Type B pancreatic cell (in vitro differentiated cells): ENCODE data around the gene ASXL1. TPM values are rescaled to one million over a fixed set of nuclear protein-coding genes. Genes with fewer than 3 reads are reported as not detected.

Experiments
- DNase-seq: peaks from one replicate; pipeline ENCODE4 v3.0.0; 2021; ENCODE audit warnings: mixed read lengths; ENCODE audit not compliant: unreplicated experiment; ENCODE audit errors: extremely low spot score
- H3K27ac Mint-ChIP-seq: 2 replicates; pipeline ENCODE4 v1.8.0; 2021; ENCODE audit warnings: mild to moderate bottlenecking, mixed read lengths
- H3K27me3 Mint-ChIP-seq: 2 replicates; pipeline ENCODE4 v1.8.0; 2021; ENCODE audit warnings: mixed read lengths
- H3K36me3 Mint-ChIP-seq: 2 replicates; pipeline ENCODE4 v1.8.0; 2021; ENCODE audit warnings: mixed read lengths
- H3K4me1 Mint-ChIP-seq: one replicate; pipeline ENCODE4 v1.8.0; 2021; ENCODE audit warnings: mixed read lengths; ENCODE audit not compliant: unreplicated experiment
- H3K4me3 Mint-ChIP-seq: 2 replicates; pipeline ENCODE4 v1.8.0; 2021; ENCODE audit warnings: mild to moderate bottlenecking, mixed read lengths
- H3K9me3 Mint-ChIP-seq: 2 replicates; pipeline ENCODE4 v1.8.0; 2021; ENCODE audit warnings: mixed read lengths
- total RNA-seq: library from RNA; stranded (reverse); gene quantifications from 2 replicates; pipeline ENCODE4 v1.2.1, GENCODE V29; 2021; ENCODE audit warnings: low replicate concordance
- TF ChIP-seq, protein P1 (sequence below): fragments of 200-600 bp; sonication (generic); conservative IDR thresholded peaks from 2 replicates; pipeline ENCODE4 v1.5.0; 2021; ENCODE audit warnings: antibody characterized with exemption, mild to moderate bottlenecking

Gene ASXL1
- total RNA-seq, 1 donor from 2014 or later: 157 TPM

DNA sequence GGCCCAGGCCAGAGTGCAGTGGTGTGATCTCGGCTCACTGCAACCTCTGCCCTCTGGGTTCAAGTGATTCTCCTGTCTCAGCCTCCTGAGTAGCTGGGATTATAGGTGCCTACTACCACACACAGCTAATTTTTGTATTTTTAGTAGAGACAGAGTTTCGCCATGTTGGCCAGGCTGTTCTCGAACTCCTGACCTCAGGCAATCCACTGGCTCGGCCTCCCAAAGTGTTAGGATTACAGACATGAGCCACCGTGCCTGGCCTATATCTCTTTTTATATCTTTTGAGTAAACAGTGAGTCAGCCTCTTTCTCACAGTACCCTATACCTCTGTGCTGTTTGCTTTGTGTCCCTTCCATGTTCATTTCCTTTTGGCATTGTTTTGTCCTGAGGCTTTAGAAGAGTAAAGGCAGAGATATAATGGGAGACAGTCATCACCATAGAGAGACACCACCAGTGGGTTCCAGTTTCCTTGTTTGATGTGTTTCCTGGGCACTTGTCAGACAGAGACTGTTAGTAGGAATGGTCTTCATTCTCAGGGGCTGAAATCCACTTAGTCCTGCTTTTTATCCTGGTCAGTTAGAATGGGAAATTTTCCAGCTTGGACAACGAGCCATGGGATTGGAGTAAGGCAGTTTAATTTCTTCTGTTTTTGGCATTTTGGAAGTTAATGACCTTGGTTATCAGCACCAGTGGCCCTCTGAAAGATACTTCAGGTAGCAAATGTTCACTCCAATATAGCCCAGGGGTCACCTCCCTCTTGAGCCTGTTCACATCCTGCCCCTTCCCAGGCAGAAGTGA, 32.2 kb upstream of the ASXL1 start:
- Mint-ChIP-seq H3K27ac (peak overlapping the region; percentile 58), H3K4me3 (no peak overlapping the region), H3K27me3 (no peaks in the 10 kb centered on the region), H3K4me1 (no peaks in the 10 kb centered on the region), H3K36me3 (peaks cover 19% of the 10 kb centered on the region), H3K9me3 (no peaks in the 10 kb centered on the region)
- DNase-seq: no peak
- TF ChIP-seq, protein P1, sequence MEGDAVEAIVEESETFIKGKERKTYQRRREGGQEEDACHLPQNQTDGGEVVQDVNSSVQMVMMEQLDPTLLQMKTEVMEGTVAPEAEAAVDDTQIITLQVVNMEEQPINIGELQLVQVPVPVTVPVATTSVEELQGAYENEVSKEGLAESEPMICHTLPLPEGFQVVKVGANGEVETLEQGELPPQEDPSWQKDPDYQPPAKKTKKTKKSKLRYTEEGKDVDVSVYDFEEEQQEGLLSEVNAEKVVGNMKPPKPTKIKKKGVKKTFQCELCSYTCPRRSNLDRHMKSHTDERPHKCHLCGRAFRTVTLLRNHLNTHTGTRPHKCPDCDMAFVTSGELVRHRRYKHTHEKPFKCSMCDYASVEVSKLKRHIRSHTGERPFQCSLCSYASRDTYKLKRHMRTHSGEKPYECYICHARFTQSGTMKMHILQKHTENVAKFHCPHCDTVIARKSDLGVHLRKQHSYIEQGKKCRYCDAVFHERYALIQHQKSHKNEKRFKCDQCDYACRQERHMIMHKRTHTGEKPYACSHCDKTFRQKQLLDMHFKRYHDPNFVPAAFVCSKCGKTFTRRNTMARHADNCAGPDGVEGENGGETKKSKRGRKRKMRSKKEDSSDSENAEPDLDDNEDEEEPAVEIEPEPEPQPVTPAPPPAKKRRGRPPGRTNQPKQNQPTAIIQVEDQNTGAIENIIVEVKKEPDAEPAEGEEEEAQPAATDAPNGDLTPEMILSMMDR: no peak

DNA sequence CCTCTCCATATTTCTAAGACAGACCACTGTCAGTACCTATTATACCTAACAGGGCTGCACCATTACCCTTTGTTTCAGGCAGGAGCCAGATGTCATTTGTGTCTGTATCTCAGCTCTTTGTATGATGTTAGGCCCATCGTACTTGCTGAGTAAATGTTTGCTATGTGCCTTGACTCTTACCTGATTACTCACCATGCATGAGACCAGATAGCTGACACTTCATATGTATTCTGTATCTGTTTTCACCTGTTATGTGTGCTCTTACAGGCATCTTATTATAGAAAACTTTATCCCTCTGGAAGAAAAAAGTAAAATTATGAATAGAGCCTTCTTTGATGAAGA, 31.7 kb upstream of the ASXL1 start:
- H3K27ac Mint-ChIP-seq: peak overlapping the region; percentile 58
- no peaks in the 10 kb centered on the region for H3K9me3 Mint-ChIP-seq
- no peak for DNase-seq
- no peak overlapping the region for H3K4me3 Mint-ChIP-seq
- H3K36me3 Mint-ChIP-seq: peaks cover 16% of the 10 kb centered on the region
- H3K27me3 Mint-ChIP-seq: no peaks in the 10 kb centered on the region
- TF ChIP-seq, protein P1: no peak
- no peaks in the 10 kb centered on the region for H3K4me1 Mint-ChIP-seq

DNA sequence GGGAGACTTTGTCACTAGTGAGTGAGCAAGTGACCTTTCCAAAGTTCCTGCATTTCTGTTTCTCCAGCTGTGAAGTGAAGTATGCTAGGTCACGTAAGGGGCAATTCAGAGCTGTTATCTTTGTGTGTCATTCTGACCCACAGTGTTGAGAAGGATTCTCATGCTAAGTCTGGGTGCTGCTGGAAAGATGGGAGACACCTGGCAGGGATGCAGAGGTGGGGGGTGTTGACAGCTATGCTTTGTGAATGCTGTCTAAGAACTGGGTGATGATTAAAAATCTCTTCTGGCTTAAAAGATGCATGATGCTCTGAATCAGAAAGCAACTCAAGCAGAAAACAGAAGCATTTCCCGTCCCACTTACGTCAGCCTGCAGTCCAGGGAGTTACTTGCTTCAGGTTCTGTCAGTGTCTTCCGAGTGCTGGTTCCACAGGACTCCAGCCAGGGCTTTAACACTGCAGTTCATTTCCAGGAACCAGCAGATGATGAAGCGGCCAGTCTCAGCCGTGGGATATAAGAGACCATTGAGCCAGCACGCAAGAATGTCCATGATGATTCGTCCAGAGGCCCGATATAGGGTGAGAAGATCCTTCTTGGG, 30.9 kb upstream of the ASXL1 start:
- Mint-ChIP-seq H3K36me3 (peaks cover 20% of the 10 kb centered on the region), H3K4me1 (no peaks in the 10 kb centered on the region), H3K27ac (peak overlapping the region; percentile 58), H3K4me3 (no peak overlapping the region), H3K9me3 (no peaks in the 10 kb centered on the region), H3K27me3 (no peaks in the 10 kb centered on the region)
- TF ChIP-seq, protein P1: no peak
- DNase-seq: no peak

DNA sequence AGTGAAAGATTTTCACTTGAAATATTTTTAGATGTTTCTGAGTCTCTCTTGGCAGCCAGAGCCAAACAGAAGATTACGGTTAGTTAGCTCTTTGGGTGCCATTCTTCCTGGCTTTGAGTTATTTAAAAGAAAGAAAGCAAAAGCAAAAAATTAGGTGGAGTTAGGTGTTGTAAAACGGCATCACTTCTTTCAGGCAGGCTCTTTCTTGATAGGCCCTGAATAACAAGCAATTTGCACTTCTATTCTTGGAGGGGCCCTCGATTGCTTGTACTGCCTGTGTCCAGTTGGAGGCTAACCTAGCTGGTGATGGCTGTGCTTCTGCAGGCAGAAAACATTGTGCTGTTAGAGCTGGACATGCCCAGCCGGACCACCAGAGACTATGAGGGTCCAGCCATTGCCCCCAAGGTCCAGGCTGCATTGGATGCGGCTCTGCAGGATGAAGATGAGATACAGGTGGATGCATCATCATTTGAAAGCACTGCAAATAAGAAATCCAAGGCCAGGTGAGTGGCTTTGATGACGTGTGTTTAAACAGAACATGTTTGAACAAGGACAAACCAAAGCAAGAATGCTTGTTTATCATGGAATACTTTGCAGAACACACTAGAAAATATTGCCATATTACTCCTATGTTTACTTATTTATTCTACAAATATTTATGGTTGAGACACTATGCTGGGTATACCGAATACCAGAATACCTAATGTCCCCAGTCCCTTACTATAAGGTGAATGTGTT, 28.1 kb upstream of the ASXL1 start:
- H3K36me3 Mint-ChIP-seq: peaks cover 23% of the 10 kb centered on the region
- TF ChIP-seq, protein P1: no peak
- H3K4me3 Mint-ChIP-seq: no peak overlapping the region
- no peaks in the 10 kb centered on the region for H3K9me3 Mint-ChIP-seq
- no peak overlapping the region for H3K27ac Mint-ChIP-seq
- H3K4me1 Mint-ChIP-seq: no peaks in the 10 kb centered on the region
- no peaks in the 10 kb centered on the region for H3K27me3 Mint-ChIP-seq
- DNase-seq: no peak

DNA sequence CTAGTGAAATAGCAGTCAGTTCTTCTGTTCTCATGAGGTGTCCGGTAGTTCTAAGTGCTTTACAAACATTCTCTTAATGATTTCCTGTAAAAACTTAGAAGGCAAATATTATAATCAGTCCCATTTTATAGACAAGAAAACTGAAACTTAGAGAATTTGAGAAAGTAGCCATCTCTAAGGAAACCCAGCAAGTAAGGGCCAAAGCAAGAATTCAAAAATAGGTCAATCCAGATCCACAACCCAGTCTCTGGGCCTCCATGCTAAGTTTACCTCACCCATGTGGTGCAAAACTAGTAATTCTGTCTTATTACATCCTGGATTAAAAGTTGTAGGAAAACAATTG, 27.6 kb upstream of the ASXL1 start:
- TF ChIP-seq, protein P1: no peak
- H3K9me3 Mint-ChIP-seq: no peaks in the 10 kb centered on the region
- no peaks in the 10 kb centered on the region for H3K4me1 Mint-ChIP-seq
- no peak overlapping the region for H3K4me3 Mint-ChIP-seq
- H3K36me3 Mint-ChIP-seq: peaks cover 23% of the 10 kb centered on the region
- DNase-seq: no peak
- H3K27ac Mint-ChIP-seq: no peak overlapping the region
- H3K27me3 Mint-ChIP-seq: no peaks in the 10 kb centered on the region
